Measurements from ENCODE around the gene PMEPA1.

PMEPA1 gene

DNA sequence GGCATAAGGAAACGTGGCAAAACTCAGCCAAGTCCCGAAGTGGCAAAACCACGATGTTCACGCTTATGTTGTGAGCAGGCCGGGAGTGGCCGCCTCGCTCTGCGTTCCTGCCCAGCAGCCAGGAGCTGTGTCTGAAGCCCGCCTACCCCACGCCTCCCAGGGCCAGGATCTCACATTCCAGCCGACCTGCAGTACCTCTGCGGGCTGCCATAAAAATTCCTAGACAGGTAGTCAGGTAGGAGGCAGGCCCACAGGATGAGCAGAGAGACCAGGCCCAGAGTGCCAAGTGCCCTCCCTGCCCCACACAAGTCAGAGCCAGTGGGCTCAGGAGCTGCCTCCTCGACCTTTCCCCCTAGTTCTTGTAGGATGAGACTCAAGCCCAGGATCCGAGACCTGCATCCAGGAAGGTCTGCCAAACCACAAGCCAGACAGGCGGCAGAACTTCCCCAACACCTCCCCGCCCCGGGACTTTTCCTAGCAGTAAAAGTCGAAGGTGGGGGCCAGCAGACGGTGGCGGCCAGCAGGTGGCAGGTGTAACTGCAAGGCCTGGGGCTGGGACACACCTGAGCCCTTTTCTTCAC lies 16.7 kb downstream of the PMEPA1 start:
- DNase-seq: no peak

DNA sequence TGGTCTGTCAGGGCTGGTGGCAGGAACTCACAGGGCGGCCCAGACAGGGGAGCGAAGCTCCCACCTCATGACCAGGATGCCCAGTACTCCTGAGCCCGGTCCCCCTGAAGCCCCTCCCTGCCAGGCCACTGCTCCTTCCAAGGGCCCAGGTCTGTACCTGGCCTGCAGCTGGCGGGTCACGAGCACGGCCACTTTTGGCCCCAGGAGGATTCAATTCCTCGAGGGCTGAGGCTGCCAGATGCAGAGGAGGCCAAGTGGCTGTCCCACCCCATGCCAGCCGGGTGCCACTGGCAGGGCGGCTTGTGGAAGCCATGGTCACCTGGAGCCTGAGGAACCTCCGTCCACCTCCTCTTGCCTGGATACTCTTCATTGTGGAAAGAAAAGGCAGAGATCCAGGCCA lies 17.4 kb downstream of the PMEPA1 start:
- DNase-seq: no peak

DNA sequence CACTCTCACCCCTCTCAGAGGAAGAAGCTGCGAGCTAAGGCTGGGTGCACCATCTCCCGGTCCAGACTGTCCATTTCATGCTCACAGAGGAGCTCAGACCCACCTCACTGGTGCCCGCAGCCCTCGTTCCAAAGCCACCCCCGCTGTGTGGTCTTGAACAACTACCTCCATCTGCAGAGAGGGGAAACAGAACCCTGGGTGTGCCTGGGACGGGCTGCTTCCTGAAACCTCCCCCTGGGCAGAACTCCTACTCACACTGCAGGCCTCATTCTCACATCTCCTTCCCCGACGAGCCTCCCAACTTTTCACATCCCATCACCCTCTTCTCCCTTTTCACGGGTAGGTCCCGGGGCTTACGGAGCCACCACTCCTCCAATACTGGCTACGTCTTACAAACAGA lies 18.1 kb downstream of the PMEPA1 start:
- DNase-seq: no peak

DNA sequence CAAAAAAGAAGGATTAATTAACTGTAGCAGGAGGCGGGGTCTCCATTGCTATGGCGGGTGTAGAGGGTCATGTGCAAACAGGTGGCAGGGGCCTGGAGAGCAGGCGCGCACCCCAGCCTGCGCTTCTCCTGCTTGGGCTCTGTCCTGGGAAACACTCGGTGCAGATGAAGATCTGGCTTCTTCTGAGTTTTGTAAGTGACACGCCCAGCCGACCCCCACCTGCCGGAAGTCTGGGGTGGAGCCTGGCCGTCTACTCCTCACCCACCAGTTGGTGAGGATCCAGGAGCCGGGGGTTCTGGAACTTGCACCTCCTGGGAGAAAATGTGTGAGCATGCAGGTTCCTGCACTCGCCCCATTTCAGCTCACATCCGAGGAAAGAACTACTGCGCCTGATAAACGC lies 19.3 kb downstream of the PMEPA1 start:
- DNase-seq: no peak

DNA sequence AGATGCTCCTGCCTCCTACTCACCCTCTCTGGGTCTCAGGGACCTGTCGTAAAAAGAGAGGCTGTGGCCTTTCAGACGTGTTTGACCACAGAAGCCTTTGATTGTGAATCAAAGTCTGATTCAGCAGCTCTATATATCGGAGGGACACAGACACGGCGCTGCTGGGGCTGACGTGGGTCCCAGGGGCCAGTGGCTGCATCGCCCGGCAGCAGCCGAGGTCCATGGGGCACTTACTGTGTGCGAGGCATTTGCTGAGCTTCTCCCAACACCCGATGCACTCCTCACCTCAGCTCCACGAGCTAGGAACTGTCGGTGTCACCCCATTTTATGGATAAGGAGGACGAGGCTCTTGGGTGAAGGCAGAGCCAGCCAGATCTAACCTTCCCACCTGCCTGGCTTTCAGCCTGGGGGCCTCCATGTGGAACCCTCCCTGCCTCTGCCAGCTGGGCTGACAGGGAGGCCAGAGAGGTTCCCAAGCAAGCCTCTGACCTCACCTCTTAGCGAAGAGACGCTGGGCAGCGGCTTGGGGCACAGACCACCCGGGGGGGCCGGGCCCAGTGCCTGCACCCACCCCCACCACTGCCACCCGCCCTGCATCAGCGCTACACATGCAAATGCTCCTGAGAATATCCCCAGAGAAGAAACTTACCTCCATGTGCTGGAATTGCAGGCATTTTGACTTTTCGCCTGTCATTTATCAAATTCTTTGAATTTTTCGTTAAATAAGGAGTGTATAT lies 19.9 kb downstream of the PMEPA1 start:
- no peak for DNase-seq

DNA sequence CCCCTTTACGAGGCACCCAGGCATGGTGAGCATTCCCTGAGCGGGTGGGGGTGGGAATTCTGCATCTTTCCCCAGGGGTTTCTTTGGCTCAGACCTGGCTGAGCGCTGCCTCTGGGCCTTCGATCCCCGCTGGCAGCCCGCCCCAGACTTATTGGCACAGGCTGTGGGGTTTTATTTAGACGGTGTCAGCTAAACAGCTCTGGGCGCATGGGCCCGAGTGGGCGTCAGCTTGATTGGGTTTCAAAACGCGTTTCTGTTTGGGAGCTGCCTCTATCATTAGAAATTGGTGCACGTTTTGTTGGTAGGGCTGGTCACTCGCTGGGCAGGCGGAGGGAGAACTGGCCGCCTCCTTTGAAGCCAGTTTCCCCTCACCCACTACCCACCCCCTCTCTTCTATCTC lies 21.0 kb downstream of the PMEPA1 start:
- DNase-seq: no peak

DNA sequence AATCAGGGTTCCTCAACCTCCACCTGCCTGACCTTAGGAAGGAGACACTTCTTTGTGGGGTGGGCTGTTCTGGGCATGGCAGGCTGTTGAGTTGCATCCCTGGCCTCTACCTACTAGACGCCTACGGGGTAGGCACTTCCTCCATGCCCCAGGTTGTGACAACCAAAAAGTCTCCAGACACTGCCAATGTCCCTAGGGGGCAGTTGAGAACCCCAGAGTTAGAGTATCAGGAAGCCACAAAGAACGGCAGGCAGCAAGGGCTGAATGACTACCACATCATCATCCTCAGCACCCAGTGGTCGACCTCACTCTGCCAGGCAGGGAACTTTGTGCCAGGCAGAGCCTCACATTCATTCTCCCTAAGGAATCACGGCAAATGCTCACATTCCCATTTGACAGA lies 21.5 kb downstream of the PMEPA1 start:
- no peak for DNase-seq

GRCh38 chr20:57686931-57687652 lies 22.7 kb downstream of the PMEPA1 start:
- DNase-seq: no peak

- no peak for DNase-seq
Measured at GRCh38 chr20:57685146-57685758, 24.6 kb downstream of the PMEPA1 start.

- no peak for DNase-seq
Measured at GRCh38 chr20:57684808-57685140, 25.0 kb downstream of the PMEPA1 start.

DNA sequence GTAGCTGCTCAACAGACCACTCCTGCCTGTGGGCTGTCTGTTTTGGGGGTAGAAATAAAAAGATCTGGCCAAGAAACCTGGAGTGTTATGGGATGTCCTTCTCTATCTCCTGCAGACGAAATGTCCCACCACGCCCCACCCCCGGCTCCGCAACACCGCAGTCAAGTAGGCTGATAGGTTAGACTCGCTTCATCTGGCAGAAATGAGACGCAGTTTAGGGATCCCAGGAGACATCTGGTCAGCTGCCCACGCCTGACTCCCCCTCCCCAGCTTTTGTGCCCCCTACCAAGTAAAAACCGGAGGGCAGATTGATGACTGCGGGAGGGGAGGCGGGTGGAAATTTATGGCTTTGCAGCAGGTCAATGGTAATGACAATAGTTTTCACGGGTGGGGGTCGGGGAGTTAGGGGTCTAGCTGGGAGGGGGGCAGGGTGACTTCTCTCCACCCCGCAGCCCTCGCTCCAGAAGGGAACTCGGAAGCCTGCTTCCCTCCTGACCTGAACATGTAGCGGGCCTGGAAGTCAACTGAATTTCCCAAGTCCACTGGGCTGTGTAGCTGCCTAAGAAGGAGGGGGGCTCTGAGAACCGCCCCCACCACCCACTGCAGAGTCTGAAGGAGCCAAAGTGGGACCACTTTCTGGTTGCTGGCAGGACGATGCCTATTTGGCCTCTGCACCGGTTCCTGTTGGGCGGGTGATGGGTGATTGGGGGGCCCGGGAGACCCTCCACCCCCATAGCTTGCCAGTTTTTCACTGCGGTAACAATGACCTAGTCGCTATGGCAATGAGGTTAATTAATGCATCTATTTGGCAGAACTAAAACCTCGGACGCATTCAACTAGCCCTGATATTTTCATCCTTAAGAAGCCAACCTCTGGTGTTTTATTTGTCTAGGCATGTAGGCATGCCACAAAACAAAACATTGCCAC lies 25.7 kb downstream of the PMEPA1 start:
- no peak for DNase-seq

- no peak for DNase-seq
Measured at GRCh38 chr20:57683287-57683686, 26.5 kb downstream of the PMEPA1 start.

- DNase-seq: no peak
Measured at GRCh38 chr20:57682184-57683101, 27.4 kb downstream of the PMEPA1 start.

DNA sequence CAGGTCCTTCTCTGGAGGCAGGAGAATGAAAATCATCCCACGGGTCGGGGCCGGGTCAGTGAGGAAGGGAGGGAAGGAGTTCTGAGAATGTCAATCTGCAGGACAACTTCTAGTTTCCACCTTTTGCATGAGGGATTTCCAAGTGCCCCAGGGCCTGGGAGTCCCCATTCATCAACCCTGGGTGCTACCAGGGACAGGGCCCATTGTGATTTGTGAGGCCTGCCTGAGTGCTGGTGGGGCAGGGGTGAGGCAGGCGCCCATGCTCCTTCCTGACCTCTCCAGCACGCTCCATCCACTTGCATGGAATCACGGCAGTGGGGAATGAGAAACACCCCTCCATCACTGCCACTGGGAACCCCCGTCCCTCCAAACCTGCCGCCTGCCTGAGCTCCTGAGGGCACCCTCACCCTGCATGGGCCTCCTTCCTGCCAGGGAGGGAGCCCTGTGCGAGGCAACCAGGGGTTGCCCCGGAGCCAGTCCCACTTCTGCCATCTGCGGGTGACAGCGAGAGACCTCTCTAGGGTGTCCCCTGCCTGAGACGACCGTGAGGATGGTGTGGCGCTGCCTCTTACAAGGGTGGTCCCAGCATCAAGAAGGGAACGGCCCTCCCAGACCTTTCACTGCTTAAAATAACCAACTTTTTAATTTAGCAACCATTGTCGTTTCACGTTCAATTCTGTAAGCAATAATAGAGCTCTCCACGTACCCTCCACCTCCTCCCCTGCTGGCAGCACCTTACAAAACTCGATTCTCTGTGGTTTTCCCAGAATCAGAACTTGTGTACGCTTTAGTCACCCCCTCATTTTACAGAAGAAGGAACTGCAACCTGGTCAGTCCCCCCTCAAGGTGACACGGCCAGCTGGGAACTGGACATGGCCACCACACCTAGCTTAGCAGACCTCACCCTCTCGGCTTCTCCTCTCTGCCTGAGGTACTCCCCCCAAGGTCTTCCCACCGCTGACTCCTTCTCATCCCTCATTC lies 28.6 kb downstream of the PMEPA1 start:
- no peak for DNase-seq

GRCh38 chr20:57680131-57680716 lies 29.6 kb downstream of the PMEPA1 start:
- DNase-seq: no peak

- DNase-seq: no peak
Measured at GRCh38 chr20:57679113-57679512, 30.7 kb downstream of the PMEPA1 start.

- DNase-seq: no peak
Measured at GRCh38 chr20:57678340-57678739, 31.5 kb downstream of the PMEPA1 start.

DNA sequence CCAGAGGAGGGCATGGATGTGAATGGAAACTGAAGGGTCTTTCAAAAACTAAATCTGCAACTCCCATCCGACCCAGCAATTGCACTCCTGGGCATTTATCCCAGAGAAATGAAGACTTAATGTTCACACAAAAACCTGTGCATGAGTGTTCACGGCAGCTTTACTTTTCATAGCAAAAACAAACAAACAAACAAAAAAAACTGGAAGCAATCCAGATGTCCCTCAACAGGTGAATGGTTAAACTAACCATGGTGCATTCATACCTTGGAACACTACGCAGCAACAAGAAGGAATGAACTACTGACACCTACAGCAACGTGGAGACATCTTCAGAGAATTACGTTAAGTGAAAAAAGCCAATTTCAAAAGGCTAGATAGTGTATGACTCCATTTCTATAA lies 32.2 kb downstream of the PMEPA1 start:
- no peak for DNase-seq

DNA sequence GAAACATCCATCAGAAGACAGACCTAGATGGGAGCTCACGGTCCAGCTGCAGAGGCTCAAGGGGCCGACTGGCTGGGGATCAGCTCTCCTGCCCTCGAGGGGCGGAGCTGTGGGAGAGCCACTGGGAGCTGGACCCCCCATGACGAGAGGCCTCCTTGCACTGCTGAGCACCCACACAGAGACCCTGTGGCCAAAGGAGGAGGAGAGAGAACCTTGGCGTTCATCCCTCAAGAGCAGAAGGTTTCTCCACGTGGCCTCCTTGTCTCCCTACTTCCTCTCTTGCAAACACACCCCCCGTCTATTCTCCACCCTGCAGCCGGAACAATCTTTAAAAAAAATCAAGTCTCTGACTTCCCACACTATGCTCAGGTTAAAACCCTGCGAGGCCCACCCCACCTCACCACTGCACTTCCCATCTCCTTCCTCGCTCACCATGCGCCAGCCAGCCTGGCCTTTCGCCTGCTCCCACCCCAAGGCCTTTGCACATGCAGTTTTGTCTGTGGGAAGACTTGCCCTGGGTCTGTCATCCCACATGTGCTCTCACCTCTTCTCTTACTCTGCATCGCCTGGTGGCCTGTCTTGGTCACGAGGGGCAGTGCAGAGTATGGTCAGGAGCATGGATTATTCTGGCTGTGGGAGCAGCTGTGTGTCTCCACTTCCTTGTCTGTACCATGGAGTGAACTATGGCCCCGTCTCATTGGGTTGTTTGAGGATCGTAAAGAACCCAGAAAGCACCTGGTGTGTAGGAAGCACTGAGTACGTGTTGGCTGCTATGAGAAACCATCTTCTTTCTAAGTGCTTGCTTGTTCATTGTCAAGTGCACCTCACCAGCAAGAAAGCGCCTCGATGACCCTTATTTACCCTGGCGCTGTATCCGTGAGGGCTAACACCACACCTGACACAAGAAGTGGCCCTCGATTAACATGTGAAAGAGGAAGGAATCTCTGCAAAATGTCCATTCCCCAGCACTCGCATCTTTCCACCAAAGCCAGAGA lies 32.9 kb downstream of the PMEPA1 start:
- no peak for DNase-seq
